Left hindlimb (tissue), 1 donor: ENCODE measurements around the gene MAEA.

Source experiments
- DNase-seq: peaks from one replicate; pipeline ENCODE4 v3.0.0-alpha.2; 2018

Gene MAEA

DNA sequence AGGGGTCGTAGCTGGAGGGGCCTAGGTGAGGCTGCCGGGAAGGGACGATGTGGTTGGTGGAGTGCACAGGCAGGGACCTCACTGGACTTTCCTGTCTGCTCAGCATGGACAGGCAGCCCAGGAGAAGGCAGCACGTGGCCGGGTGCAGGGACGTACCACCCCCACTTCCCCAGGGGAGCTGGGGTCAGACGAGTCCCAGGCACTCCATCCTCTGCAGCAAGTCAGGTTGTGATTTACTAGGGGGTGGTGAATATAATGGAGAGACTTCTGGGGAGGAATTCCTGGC is 39.2 kb upstream of the MAEA start:
- no peak for DNase-seq

DNA sequence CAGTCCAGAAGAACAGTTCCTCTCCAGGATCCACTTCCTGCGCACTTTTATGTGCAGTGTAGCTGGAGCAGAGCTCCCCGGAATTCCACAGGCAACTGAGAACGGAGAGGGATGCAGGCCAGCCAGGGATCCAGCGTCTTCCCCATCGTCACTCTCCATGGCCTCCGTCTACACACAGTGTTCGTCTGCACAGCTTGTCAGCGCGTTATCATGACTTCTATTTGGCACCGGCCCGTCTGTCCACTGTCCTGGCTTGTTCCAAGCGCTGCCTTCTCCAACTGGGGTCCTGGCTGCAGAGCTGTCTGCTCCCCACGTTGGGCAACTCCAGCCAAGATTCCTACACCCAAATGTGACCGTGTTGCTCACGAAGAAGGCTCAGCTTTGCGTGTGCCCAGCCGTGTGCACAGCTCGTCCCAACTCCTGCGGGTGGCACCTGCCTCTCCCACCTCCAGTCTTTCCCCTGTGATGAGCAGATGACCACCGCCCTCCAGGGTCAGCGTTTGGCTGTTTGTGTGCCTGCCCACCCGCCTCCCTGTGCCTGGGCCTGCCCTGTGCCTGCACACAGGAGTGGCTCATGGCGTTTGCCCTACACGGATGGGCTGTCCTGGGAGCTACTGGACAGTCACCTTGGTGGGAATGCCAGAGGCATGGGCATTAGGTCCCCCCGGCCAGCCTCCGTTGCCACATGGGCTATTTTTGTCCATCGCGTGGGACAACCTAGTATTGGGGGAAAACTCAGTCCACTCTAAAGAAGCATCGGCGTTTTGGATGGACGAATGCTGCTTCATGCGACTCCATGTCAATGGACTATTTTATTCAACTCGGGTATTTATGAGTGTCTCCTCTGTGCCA is 38.5 kb upstream of the MAEA start:
- DNase-seq, result no peak

DNA sequence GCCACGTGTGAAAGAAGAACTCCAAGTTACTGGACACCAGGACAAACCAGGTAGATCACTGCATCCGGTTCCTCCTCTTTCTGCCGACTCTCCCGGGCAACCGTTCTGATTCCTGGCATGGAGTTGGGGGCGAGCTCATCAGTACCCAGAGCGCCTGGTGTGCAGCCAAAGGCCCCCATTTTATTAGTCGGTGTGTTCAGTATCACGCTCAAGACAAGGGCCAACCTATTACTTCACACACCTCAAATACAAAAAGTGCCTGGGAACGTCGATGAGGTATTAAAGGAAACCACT is 38.0 kb upstream of the MAEA start:
- no peak for DNase-seq

DNA sequence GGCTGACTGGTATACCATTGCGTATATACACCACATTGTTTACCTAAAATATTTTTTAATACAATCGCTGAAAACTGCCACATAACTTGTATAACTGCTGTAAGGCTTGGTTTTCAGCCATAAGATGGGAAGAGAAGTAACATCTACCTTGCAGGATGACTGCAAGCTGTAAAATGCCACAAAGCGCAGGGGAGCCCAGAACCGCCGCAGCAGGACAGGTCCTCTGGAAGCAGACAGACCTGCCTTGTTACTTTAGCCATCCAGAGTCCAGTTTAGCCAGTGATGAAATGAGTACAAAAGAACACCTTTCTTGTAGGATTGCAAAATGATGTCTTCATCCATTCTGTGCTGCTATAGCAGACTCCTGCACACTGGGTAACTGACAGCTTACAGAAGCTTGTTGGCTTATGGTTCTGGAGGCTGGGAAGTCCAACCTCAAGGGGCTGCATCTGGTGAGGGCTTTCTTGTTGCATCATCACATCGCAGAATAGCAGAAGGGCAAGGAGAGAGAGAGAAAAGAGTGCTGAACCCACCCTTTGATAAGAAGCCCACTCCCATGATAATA is 36.7 kb upstream of the MAEA start:
- no peak for DNase-seq

DNA sequence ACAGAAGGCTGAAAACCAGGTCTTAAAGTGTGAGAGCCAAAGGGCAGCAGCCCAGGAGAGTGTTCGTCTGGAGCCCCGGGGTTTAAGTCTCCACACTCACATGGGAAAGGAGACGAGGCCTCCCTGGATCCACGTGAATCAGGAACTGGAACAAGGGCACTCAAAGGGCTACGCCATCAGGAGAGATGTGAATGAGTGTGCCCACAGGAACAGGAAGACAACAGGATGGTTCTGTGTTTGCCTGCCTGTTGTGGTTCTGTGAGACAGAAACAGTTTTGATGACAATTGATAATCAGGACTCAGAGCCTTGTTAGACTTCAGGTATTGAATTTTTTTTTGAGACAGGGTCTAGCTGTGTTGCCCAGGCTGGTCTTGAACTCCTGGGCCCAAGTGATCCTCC is 35.9 kb upstream of the MAEA start:
- DNase-seq, result no peak

DNA sequence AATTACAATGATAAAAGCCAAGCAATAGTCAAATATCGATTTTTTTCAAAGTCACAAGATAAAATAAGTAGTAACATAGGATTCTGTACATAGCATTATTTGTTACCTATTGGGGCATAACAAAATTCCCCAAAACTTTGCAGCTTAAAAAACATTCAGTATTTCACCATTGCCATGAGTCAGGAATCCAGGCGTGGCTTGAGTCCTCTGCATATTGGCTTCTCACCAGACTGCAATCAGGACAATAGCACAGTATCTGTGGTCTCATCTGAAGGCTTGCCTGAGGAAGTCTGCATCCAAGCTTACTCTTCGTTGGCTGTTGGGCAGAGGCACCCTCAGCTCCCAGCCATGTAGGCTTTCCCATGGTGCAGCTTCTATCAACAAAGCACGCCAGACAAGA is 34.5 kb upstream of the MAEA start:
- no peak for DNase-seq

DNA sequence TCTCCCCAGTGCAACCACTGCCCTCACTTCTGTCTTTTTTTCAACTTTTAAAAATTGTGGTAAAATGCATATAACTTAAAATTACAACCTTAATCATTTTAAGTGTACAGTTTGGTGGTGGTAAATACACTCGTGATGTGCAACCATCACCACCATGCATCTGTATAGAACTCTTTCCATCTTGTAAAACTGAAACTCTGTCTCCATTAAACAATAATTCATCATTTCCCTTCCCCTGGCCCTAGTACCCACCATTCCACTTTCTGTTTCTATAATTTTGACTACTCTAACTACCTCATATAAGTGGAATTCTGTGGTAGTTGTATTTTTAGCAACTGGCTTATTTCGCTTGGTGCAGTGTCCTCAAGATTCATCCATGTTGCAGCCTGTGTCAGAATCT is 34.0 kb upstream of the MAEA start:
- DNase-seq, result no peak

DNA sequence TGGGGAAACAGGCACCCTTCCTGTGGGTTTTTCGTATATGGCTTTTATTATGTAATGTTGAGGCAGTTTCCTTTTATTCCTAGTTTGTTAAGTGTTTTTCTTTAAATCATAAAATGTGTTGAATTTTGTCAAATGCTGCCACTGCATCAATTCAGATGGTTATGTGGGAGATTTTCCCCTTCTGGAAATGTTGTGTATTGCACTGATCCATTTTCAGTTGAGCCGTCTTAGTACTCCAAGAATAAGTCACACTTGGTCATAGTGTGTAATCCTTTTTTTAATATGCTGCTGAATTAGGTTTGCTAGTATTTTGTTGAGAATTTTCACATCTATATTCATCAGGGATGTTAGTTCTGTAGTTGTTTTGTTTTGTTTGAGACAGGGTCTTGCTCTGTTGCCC is 31.2 kb upstream of the MAEA start:
- DNase-seq, result no peak

DNA sequence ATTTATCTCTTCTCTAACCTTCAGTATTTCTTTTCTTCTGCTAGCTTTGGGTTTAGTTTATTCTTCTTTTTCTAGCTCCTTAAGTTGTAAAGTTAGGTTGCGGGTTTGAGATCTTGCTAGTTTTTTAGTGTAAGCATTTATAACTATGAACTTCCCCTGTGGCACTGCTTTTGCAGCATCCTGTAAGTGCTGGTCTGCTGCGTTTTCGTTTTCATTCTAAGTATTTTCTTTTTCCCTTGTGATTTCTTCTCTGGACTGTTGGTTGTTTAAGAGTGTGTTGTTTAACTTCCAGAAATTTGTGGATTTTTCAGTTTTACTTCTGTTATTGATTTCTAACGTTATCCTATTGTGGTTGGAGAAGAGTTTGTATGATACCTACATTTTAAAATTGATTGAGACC is 29.7 kb upstream of the MAEA start:
- DNase-seq, result no peak

DNA sequence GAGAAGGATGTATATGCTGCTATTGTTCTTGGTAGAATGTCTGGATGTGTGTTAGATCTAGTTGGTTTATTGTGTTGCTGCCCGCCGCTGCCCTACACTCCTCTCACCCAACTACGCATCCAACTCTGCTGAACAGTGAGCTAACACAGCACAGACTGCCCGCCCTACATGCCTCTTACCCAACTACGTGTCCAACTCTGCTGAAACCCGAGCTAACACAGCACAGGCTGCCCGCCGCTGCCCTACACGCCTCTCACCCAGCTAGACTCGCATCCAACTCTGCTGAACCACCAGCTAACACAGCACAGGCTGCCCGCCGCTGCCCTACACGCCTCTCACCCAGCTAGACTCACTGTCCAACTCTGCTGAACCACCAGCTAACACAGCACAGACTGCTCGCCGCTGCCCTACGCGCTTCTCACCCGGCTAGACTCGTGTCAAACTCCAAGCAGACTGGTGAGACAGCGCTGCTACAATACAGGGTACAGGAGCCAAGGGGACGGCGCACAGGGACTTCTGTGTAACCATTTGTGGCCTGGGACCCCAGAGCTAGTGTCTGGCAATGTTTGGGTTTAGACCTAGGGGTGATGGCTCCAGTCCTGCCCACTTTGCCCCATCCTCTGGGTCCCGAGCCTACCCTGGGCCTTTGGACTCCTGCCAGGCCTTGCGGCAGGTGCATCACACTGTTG is 29.1 kb upstream of the MAEA start:
- no peak for DNase-seq

DNA sequence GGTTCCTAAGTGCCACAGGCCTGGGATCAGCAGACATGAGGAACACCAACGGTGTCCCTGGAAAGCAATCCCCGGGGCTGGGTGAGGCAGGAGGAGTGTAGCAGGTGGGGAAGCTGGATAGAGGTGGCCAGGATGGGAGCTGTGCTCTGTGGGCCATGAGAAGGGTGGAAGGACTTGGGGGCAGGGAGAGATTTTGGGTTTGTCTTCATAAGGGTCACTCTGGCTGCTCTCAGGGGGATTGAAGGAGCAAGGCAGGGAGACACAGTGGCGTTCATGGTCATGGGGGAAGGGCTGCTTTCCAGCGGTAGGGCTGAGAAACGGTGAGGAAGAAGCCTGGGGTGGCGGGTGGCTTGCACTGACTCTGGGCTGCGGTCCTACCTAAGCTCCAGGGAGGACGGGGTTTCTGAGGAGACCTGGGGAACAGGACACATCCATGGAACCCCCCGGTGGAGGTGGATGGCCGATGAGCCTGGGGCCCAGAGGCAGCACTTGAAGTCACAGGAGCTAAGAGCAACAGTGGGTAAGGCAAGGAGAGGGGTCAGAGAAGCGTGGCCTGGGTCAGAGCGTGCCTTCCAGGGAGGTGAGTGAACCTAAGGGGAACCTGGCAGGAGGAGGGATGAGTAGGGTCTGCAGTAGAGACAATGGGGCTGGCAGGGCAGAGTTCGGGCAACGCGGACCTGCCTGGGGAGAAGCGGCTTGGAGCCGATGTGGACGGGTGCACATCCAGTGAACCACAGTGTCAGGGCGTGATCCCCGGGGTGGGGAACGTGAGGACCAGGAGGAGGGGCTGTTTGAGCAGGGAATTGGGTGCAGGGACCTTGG is 28.4 kb upstream of the MAEA start:
- DNase-seq, result no peak

DNA sequence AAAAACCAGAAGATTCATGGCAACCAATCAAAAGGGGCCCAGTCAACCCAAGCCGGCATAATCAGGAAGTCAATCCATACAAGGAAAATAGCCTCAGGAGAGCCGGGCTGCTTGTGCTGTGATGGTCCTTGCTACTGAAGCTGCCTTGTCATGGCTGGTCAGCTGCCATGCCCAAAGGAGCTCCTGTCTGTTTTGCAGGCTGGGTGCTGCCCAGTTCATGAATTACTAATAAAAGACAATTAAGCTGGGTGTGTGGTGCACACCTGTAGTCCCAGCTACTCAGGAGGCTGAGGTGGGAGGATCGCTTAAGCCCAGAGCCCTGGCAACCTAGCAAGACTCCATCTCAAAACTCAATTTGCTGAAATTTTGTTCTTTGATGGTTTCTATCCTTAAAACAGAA is 24.7 kb upstream of the MAEA start:
- DNase-seq, result no peak

DNA sequence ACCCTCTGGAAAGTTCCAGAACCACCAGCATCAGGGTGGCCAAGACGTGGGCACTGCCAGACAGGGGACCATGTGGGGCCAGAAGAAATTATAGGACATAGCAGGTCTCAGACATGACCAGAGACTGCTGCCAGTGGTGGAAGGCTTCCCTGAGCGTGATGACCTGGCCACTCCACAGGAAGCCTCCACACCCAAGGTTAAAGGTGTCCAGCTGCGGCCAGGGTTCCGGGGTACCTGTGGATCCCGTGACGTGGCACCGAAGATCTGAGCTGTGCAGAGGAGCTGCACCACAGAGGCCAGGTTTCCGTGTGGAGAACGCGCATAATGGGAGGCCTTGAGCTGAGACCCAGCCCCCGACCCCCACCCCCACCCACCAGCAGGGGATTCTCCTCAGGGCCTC is 24.3 kb upstream of the MAEA start:
- DNase-seq, result no peak

DNA sequence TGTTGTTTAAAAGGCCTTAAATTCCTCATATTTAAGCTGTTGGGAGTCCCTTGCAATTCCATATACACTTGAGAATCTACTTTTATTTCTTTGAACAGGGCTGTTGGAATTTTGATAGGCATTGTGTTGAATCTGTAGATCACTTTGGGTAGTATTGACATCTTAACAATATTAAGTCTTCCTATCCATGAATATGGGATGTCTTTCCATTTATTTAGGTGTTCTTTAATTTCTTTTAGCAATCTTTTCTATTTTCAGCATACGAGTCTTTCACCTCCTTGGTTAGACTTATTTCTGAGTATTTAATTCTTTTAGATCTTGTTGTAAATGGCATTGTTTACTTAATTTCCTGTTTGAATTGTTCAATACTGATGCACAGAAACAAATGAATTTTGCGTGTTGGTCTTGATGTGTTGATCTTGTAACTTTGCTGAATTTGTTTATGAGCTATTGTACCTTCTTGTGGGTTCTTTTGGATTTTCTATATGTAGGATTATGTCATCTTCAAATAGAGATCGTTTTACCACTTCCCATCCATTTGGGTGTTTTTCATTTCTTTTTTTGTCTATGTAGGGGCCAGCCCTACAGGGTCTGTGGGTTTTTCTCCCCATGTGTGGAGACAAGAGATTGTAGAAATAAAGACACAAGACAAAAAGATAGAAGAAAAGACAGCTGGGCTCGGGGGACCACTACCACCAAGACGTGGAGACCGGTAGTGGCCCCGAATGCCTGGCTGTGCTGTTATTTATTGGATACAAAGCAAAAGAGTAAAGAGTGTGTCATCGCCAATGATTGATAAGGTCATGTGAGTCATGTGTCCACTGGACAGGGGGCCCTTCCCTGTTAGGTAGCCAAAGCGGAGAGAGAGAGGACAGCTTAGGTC is 22.6 kb upstream of the MAEA start:
- no peak for DNase-seq

DNA sequence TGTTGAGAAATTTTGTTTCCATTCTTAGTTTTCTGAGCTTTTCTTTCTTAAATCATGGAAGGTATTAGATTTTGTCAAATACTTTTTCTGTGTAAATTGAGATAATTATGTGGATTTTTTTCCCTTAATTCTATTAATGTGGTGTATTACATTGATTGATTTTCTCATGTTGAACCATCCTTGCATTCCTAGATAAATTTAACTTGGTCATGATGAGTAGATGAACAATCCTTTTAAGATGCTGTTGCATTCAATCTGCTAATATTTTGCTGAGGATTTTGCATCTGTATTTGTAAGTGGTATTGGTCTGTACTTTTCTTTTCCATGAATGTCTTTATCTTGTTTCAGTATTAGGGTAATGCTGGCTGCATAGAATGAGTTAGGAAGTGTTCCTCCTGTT is 20.5 kb upstream of the MAEA start:
- no peak for DNase-seq

DNA sequence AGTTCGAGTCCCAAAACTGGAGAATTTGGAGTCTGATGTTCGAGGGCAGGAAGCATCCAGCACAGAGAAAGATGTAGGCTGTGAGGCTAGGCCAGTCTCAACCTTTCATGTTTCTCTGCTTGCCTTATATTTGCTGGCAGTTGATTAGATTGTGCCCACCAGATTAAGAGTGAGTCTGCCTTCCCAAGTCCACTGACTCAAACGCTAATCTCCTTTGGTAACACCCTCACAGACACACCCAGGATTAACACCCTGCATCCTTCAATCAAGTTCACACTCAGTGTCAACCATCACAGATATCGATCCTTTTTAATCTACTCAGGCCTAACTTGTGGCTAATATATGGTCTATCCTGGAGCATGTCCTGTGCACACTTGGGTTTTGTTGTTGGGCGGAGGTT is 18.0 kb upstream of the MAEA start:
- no peak for DNase-seq

DNA sequence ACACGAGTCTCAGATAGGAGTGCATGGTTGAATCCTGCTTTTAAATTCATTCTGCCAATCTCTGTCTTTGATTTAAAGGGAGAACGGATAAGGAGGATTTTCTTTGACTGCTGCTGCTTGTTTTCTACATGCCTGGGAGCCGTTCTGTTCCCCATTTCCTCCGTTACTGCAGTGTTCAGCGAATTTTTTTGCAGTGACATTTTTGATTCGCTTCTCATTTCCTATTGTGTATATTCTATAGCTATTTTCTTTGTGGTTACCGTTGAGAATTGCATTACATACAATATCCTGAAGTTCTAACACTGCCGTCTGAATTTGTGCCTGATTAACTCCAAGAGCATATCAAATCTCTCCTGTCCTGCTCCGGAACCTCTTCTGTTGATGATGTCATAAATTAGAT is 14.8 kb upstream of the MAEA start:
- DNase-seq, result no peak

DNA sequence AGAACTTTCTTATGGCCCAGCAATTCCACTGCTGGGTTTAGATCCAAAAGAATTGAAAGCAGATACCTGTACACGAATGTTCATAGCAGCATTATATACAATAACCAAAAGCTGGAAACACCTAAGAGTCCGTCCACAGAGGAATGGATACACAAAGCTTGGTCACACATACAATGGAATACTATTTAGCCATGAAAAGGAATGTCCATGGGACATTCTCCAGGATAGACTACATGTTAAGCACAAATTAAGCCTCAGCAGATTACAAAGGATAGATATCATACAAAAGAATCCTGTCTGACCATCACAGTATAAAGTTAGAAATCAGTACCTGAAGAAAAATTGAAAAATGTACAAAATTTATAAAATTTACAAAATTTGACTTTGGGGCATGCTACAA is 12.7 kb upstream of the MAEA start:
- no peak for DNase-seq

DNA sequence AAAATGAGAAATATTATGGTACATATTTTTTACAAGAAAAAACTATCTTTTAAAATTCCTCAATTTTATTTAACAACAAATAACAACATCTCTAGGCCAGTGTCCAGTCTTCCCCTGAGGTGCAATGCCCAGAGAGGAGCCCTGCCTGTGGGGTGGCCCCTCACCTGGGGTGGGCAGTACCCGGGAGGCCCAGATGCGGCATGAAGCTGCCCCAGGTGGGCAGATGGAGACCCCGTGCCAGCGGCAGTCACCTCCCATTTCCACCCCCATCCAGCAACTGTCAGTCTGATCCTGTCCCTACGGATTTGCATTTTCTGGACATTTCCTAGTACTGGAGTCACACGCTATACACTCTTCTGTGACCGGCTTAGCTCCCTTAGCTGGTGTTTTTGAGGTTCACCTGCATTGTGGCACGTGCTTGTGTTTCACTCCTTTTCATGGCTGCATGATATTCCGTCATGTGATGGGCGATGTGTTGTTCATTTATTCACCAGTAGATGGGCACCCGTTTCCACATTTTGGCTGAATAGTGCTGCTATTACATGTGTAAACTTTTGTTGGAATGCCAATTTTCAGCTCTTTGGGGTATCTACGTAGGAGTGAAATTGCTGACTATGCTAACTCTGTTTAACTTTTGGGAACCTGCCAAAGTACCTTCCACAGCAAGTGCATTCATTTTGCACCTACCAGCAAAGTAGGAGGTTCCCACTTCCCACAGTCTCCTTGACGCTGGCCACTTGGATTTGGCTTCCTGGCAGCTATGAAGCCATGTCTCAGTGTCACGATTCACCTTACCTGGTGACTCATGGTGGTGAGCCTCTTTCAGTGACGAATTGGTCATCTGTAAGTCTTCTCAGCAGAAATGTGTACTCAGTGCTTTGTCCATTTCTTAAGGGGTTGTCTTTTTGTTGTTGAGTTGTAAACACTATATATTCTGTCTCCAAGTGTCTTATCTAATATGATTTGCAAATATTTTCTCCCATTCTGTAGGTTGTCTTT is 11.7 kb upstream of the MAEA start:
- DNase-seq, result no peak

DNA sequence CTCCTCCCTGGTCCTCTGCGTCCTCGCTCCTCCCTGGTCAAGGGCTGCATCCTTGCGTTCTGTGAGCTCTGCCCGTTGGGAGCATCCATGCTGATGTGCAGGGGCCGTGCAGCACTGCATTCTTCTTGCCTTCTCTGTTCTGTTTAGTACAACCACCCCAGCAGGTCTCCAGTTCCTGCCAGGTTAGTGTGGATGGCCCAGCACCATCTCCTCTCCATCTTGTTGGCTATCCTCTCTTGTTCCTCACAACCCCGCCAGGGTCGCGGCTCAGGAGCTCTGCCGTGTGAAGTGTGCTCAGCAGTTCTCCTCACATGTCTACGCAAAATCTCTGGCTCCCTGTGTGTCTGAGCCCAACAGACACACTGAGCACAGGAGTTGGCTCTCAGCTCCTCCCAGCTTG is 10.4 kb upstream of the MAEA start:
- DNase-seq, result no peak

DNA sequence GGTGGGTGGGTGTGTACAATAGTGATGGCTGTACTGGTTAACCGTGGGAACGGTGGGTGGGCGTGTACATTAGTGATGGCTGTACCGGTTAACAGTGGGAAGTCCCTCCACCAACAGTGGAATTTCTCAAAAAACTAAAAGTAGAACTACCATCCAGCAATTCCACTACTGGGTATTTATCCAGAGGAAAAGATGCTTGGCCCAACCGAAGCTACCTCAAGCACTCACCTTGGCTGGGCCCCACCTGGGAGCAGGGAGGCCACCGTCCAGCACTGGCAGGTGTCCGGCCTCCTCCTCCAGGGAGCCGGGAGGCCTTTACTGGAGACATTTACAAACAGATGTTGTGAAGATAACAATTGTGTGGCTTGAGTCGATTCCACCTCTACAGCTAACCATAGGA is 6.0 kb upstream of the MAEA start:
- DNase-seq, result no peak
